BE2C (cell line): ENCODE measurements around the gene TNS3.

Source experiments
- DNase-seq: peaks from one replicate; pipeline ENCODE4 v3.0.0-alpha.2; 2020
- H3K27me3 ChIP-seq: fragments of 250-450 bp; sonication (Bioruptor Pico); 2 replicates; pipeline ENCODE4 v1.5.1; 2020; ENCODE audit warnings: mild to moderate bottlenecking
- H3K36me3 ChIP-seq: fragments of 250-450 bp; sonication (Bioruptor Pico); 2 replicates; pipeline ENCODE4 v1.5.1; 2020; ENCODE audit warnings: mild to moderate bottlenecking
- H3K4me1 ChIP-seq: fragments of 250-450 bp; sonication (Bioruptor Pico); 2 replicates; pipeline ENCODE4 v1.5.1; 2020
- H3K4me3 ChIP-seq: 2 replicates; pipeline ENCODE4 v1.5.1; 2011; ENCODE audit warnings: low read depth, low read length
- H3K9me3 ChIP-seq: fragments of 250-450 bp; sonication (Bioruptor Pico); 2 replicates; pipeline ENCODE4 v1.5.1; 2020
- CTCF ChIP-seq: IDR thresholded peaks from 2 replicates; pipeline ENCODE4 v1.5.1; 2012; ENCODE audit warnings: mild to moderate bottlenecking, low read depth, low read length

TNS3 gene

GRCh38 chr7:47239034-47239433 is 342.9 kb downstream of the TNS3 start:
- no peak overlapping the region for H3K4me3 ChIP-seq
- peaks cover 4% of the 10 kb centered on the region; the same call in 1 of the 2 replicates for H3K27me3 ChIP-seq
- no peaks in the 10 kb centered on the region for H3K4me1 ChIP-seq
- no peak for TF ChIP-seq CTCF
- H3K36me3 ChIP-seq: no peaks in the 10 kb centered on the region
- no peak for DNase-seq
- H3K9me3 ChIP-seq: no peaks in the 10 kb centered on the region

DNA sequence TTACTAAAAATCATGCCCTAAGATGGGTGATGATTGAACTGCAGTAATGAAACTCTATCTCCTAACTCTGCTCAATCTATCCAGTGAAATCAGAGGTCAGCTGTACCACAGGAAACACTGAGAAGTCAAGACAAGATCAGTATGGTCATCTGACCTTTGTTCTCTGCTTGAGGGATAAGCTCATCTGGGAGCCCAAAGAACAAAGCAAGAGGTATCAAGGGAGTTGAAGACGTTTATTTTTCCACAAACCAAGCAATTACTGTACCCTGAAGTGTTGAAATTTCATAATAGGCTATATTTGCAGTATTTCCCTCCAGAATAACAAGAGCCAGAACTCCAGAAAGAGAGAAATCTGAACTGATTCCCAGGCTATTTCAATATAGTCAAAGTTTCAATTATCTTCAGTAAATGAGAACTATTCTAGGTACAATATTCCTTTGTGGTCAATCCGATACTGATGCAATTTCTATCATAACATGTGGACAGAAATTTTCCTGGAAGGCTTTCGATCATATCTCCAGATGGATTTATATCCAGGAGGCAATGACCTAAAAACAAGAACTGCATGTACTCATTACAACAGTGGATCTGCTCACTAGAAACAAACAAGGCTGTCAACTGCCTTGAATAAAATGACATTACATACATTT is 345.3 kb downstream of the TNS3 start:
- DNase-seq: no peak
- Histone ChIP-seq H3K27me3 (peaks cover 4% of the 10 kb centered on the region; the same call in 1 of the 2 replicates), H3K9me3 (no peaks in the 10 kb centered on the region), H3K4me1 (no peaks in the 10 kb centered on the region), H3K4me3 (no peak overlapping the region), H3K36me3 (no peaks in the 10 kb centered on the region)
- no peak for TF ChIP-seq CTCF

- H3K4me1 ChIP-seq: no peaks in the 10 kb centered on the region
- no peak for TF ChIP-seq CTCF
- no peaks in the 10 kb centered on the region for H3K9me3 ChIP-seq
- no peak for DNase-seq
- no peaks in the 10 kb centered on the region for H3K36me3 ChIP-seq
- no peak overlapping the region for H3K4me3 ChIP-seq
- H3K27me3 ChIP-seq: peaks cover 4% of the 10 kb centered on the region; the same call in 1 of the 2 replicates
Measured at GRCh38 chr7:47233996-47234395, 347.9 kb downstream of the TNS3 start.

DNA sequence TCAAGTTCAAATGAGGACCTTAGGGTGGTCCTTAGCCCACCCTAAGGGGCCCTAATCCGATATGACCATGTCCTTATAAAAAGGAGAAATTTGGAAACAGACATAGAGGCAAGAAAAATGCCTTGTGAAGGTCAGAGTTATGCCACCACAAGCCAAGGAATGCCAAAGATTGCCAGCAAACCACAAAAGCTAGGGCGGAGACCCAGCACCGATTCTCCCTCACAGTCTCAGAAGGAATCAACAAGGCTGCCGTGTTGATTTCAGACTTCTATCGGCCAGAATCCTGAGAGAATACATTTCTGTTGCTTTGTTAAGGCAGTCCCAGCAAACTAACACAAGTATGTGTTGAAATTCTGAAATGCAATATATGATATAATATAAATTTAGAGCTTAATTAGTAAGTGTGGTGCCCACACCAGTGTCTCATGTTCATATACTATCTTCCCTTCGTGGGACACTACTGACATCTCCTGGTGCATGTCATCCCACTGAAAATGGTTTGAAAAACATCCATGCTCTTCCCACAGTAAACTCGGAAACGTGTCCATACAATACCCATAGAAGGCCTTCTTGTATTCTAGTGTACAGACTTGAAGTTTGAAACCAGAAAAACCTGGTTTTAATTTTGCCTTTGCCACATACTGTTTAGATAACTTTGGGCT is 349.0 kb downstream of the TNS3 start:
- DNase-seq: no peak
- Histone ChIP-seq H3K36me3 (no peaks in the 10 kb centered on the region), H3K4me1 (no peaks in the 10 kb centered on the region)

GRCh38 chr7:47231627-47232026 is 350.3 kb downstream of the TNS3 start:
- Histone ChIP-seq H3K4me1 (no peaks in the 10 kb centered on the region), H3K27me3 (no peaks in the 10 kb centered on the region), H3K9me3 (no peaks in the 10 kb centered on the region), H3K4me3 (no peak overlapping the region), H3K36me3 (no peaks in the 10 kb centered on the region)
- no peak for TF ChIP-seq CTCF
- no peak for DNase-seq

More for the DNA sequence above, 349.0 kb downstream of the TNS3 start:
- no peak for TF ChIP-seq CTCF
- no peaks in the 10 kb centered on the region for H3K9me3 ChIP-seq
- no peaks in the 10 kb centered on the region for H3K27me3 ChIP-seq
- no peak overlapping the region for H3K4me3 ChIP-seq

- no peaks in the 10 kb centered on the region for H3K27me3 ChIP-seq
- H3K4me1 ChIP-seq: no peaks in the 10 kb centered on the region
- no peak for DNase-seq
- no peaks in the 10 kb centered on the region for H3K36me3 ChIP-seq
- no peak overlapping the region for H3K4me3 ChIP-seq
- H3K9me3 ChIP-seq: no peaks in the 10 kb centered on the region
- no peak for TF ChIP-seq CTCF
Measured at GRCh38 chr7:47231032-47231431, 350.9 kb downstream of the TNS3 start.
